ENCODE data around the gene NPFFR1. TPM values are rescaled to one million over a fixed set of nuclear protein-coding genes. Genes with fewer than 3 reads are reported as not detected.
"Not testable (repeated sequence)": the region's sequence is repeated elsewhere in the genome, so short reads cannot be mapped to it uniquely, and the experiment has no call there.

The NPFFR1 gene
- total RNA-seq, 1 donor from 2014 or later, result not detected

DNA sequence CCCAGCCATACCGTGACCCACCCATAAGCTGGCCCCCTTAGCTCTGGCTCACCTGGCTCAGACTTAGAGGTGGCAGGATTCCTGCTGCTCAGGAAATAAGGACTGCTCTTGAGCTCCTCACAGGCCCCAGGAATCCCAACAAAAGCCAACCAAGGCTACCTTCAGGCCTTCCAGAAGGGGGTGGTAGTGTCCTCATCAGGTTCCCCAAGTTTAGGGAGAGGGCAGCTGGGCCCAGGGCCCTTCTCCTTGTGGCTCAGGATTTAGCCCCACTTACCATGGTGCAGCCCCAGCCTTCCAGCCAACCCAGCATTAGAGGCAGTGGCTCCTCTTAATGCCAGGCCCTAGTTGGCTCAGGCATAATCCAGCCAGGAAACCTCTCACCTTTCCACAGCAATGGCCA, 23.5 kb downstream of the NPFFR1 start:
- H3K4me1 Mint-ChIP-seq (ENCODE audit: unreplicated experiment), result peaks cover 4% of the 10 kb centered on the region
- no peak overlapping the region for H3K27ac Mint-ChIP-seq (ENCODE audit: unreplicated experiment)
- H3K36me3 Mint-ChIP-seq (ENCODE audit: unreplicated experiment), result no peaks in the 10 kb centered on the region
- H3K4me3 Mint-ChIP-seq (ENCODE audit: unreplicated experiment), result no peak overlapping the region
- TF ChIP-seq, protein P1, sequence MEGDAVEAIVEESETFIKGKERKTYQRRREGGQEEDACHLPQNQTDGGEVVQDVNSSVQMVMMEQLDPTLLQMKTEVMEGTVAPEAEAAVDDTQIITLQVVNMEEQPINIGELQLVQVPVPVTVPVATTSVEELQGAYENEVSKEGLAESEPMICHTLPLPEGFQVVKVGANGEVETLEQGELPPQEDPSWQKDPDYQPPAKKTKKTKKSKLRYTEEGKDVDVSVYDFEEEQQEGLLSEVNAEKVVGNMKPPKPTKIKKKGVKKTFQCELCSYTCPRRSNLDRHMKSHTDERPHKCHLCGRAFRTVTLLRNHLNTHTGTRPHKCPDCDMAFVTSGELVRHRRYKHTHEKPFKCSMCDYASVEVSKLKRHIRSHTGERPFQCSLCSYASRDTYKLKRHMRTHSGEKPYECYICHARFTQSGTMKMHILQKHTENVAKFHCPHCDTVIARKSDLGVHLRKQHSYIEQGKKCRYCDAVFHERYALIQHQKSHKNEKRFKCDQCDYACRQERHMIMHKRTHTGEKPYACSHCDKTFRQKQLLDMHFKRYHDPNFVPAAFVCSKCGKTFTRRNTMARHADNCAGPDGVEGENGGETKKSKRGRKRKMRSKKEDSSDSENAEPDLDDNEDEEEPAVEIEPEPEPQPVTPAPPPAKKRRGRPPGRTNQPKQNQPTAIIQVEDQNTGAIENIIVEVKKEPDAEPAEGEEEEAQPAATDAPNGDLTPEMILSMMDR (IDR thresholded peaks at IDR 0.05), result no peak
- no peaks in the 10 kb centered on the region for H3K27me3 Mint-ChIP-seq (ENCODE audit: unreplicated experiment)
- no peak for DNase-seq (ENCODE audit: extremely low spot score, unreplicated experiment)
- peaks cover 4% of the 10 kb centered on the region for H3K9me3 Mint-ChIP-seq (ENCODE audit: unreplicated experiment)

DNA sequence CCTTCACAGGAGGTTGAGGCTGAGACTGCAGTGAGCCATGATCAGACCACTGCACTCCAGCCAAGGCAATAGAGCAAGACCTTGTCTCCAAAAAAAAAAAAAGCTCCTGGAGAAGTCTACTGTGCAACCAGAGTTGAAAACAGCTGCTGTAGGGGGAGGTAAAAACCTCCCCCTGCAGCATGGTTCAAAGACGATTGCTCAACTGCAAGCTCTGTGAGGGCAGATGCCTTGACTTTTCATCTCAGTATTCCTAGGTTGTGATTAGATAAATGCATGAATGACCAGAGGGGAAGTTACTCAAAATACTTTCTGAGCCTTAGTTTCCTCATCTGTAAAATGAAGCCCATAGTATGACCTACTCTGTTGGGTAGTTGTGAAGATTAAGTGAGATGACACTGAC, 25.6 kb downstream of the NPFFR1 start:
- DNase-seq (ENCODE audit: extremely low spot score, unreplicated experiment), result no peak
- Mint-ChIP-seq H3K9me3 (ENCODE audit: unreplicated experiment) (peaks cover 4% of the 10 kb centered on the region), H3K27ac (ENCODE audit: unreplicated experiment) (no peak overlapping the region), H3K4me1 (ENCODE audit: unreplicated experiment) (no peaks in the 10 kb centered on the region), H3K36me3 (ENCODE audit: unreplicated experiment) (no peaks in the 10 kb centered on the region), H3K4me3 (ENCODE audit: unreplicated experiment) (no peak overlapping the region), H3K27me3 (ENCODE audit: unreplicated experiment) (no peaks in the 10 kb centered on the region)
- TF ChIP-seq, protein P1 (IDR thresholded peaks at IDR 0.05), result no peak

DNA sequence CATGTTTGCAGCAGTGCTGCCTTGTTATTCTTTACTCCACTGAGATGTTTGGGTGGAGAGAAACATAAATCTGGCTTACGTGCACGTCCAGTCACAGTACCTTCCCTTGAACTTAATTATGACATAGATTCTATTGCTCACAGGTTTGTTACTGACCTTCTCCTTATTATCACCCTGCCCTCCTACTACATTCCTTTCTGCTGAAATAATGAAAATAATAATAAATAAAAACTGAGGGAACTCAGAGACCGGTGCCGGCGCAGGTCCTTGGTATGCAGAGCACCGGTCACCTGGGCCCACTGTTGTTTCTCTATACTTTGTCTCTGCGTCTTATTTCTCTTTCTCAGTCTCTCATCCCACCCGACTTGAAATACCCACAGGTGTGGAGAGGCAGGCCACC, 26.0 kb downstream of the NPFFR1 start:
- not testable (repeated sequence) for H3K36me3 Mint-ChIP-seq (ENCODE audit: unreplicated experiment); H3K27me3 Mint-ChIP-seq (ENCODE audit: unreplicated experiment); H3K4me1 Mint-ChIP-seq (ENCODE audit: unreplicated experiment); H3K27ac Mint-ChIP-seq (ENCODE audit: unreplicated experiment); DNase-seq (ENCODE audit: extremely low spot score, unreplicated experiment); H3K4me3 Mint-ChIP-seq (ENCODE audit: unreplicated experiment); H3K9me3 Mint-ChIP-seq (ENCODE audit: unreplicated experiment)

DNA sequence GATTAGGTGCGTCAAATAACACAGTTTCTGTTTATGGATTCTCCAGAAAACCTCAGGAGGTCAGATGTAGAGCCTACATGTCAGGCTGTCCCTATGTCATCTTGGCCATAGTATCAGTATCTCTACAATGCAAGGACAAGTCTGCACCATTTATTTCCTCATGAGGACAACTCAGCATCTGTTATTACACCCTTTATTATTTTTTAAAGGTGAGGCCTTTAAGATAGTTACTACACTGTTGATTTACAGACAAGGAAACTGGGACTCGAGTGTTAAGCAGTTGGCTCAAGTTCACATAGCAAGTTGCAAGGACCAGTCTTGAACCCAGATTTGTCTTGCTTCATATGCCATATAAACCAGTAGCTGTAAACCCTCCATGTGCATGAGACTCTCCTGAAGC, 27.3 kb downstream of the NPFFR1 start:
- Mint-ChIP-seq H3K27me3 (ENCODE audit: unreplicated experiment) (no peaks in the 10 kb centered on the region), H3K9me3 (ENCODE audit: unreplicated experiment) (peaks cover 5% of the 10 kb centered on the region), H3K4me3 (ENCODE audit: unreplicated experiment) (no peak overlapping the region), H3K36me3 (ENCODE audit: unreplicated experiment) (no peaks in the 10 kb centered on the region), H3K4me1 (ENCODE audit: unreplicated experiment) (no peaks in the 10 kb centered on the region), H3K27ac (ENCODE audit: unreplicated experiment) (no peak overlapping the region)
- no peak for DNase-seq (ENCODE audit: extremely low spot score, unreplicated experiment)
- TF ChIP-seq, protein P1 (IDR thresholded peaks at IDR 0.05), result no peak

DNA sequence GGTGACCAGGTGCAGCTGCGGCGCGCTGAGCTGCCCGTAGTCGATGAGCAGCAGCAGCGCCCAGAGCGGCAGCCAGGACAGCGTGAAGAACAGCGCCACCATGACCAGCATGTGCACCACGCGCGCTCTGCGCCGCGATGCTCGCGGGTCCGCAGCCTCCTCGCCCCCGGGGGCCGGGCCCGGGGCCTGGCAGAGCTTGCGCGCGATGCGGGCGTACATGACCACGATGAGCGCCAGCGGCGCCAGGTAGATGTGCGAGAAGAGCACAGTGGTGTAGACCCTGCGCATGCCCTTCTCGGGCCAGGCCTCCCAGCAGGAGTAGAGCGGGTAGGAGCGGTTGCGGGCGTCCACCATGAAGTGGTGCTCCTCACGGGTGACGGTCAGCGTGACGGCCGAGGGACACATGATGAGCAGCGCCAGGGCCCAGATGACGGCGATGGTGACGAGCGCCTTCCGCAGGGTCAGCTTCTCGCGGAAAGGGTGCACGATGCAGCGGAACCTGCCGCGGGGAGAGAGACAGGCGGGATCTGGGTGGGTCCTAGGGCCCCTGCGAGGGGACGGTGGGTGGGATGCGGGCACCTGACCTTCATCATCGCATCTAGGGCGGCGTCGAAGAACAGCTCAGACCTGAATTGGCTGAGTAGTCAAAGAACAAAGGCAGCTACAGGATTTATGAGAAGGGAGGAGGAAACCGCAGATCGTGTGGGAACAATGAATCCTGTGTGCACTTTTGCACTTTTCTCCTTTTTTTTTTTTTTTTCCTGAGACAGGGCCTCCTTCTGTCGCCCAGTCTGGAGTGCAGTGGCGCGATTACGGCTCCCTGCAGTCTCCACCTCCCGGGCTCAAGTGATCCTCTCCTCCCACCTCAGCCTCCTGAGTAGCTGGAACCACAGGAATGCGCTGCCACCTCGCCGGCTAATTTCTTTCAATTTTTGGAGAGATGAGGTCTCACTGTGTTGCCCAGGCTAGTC, 28.2 kb downstream of the NPFFR1 start:
- Mint-ChIP-seq H3K4me1 (ENCODE audit: unreplicated experiment) (no peaks in the 10 kb centered on the region), H3K4me3 (ENCODE audit: unreplicated experiment) (no peak overlapping the region), H3K9me3 (ENCODE audit: unreplicated experiment) (peaks cover 11% of the 10 kb centered on the region), H3K27me3 (ENCODE audit: unreplicated experiment) (peaks cover 6% of the 10 kb centered on the region), H3K36me3 (ENCODE audit: unreplicated experiment) (no peaks in the 10 kb centered on the region), H3K27ac (ENCODE audit: unreplicated experiment) (no peak overlapping the region)
- no peak for DNase-seq (ENCODE audit: extremely low spot score, unreplicated experiment)
- TF ChIP-seq, protein P1 (IDR thresholded peaks at IDR 0.05), result no peak
